Measurements from ENCODE around the gene TIAM1. TPM values are rescaled to one million over a fixed set of nuclear protein-coding genes. Genes with fewer than 3 reads are reported as not detected.

Gene TIAM1
- total and polyA plus RNA-seq, 2 donors = 25.8 to 30.5 TPM

DNA sequence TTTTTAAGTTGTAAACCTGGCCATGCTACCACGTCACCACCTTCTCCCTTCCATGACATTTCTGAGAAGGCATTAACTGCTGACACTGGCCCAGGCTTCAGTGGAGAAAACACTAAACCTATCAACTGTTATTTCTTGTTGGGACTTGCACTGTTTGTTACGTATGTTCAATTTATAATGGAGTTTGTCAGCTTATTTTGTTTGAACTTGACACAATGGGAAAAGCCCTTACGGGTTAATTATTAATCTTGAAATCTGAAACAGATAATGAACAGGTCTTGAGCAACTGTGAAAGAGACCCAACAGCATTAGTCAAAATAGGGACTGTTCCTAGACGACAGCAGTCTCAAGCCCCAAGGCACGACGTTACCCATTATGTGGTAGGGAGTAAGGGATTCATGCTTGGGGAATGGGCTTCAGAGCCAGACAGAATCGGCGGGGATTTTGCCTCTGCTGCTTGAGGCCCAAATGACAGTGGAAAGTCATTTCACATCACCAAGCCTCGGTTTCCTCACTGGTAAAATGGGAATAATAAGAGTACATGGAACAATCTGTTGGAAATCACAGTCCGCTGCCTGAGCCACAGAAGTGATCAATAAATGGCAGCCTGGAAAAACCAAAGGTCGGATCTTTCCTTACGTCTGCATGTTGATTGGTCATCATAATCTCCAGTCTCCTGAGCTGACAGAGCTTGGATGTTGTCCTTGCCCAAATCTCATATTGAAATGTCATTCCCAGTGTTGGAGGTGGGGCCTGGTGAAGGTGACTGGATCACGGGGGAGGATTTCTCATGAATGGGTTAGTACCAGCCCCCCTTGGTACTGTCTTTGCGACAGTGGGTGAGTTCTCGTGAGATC is 44.5 kb downstream of the TIAM1 start:
- Histone ChIP-seq H3K9me3 (ENCODE audit: control insufficient read depth in 2 of 2, insufficient read depth in 1 of 2, low read length in 1 of 2) (no peaks in the 10 kb centered on the region), H3K27me3 (ENCODE audit: control insufficient read depth in 2 of 2, insufficient read depth in 1 of 2, low read length in 1 of 2) (no peaks in the 10 kb centered on the region), H3K36me3 (ENCODE audit: control insufficient read depth in 2 of 2, insufficient read depth in 2 of 2, low read length in 1 of 2) (no peaks in the 10 kb centered on the region), H3K27ac (ENCODE audit: low read depth in 1 of 2, low read length in 1 of 2) (peak overlapping the region in 1 of 2 donors; percentile 19), H3K4me3 (ENCODE audit: low read length in 2 of 2) (no peak overlapping the region), H3K4me1 (ENCODE audit: control insufficient read depth in 2 of 2, insufficient read depth in 2 of 2, low read length in 2 of 2) (no peaks in the 10 kb centered on the region)
- DNase-seq (ENCODE audit: low read depth in 6 of 9, low spot score in 9 of 9) = no peak
- 96% methylated on average over 15 of the region's 15 CpGs for WGBS

DNA sequence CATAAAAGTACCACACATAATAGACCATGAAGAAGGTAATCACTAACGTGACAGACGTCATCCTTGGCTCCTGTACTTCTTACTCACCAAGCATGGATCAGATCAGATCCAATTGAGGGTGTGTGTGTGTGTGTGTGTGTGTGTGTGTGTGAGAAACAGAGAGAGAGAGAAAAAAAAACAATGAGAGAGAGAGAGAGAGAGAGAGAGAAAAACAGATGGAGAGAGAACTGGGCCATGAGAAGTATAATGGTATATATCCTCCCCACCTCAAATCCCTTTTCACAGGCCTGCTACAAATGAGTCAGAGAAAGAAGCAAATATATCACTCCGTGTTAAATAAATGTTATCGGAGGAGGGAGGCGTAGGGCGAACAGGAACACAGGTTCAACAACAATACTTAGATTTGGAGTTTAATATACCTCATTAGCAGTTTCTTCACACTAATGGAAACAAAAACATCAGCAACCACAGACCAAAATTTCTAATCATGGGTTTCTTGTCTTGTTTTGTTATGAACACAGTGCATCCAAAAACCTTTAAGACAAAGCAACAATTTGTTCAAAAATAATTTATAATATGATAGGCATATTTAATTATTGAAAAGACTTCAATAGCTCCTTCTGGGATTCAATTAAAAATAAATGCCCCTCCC is 45.3 kb downstream of the TIAM1 start:
- no peaks in the 10 kb centered on the region for H3K4me1 ChIP-seq (ENCODE audit: control insufficient read depth in 2 of 2, insufficient read depth in 2 of 2, low read length in 2 of 2)
- H3K27me3 ChIP-seq (ENCODE audit: control insufficient read depth in 2 of 2, insufficient read depth in 1 of 2, low read length in 1 of 2) = no peaks in the 10 kb centered on the region
- no peaks in the 10 kb centered on the region for H3K9me3 ChIP-seq (ENCODE audit: control insufficient read depth in 2 of 2, insufficient read depth in 1 of 2, low read length in 1 of 2)
- H3K27ac ChIP-seq (ENCODE audit: low read depth in 1 of 2, low read length in 1 of 2) = no peak overlapping the region
- H3K36me3 ChIP-seq (ENCODE audit: control insufficient read depth in 2 of 2, insufficient read depth in 2 of 2, low read length in 1 of 2) = peaks cover 0 to 2% of the 10 kb centered on the region in 2 donors
- no peak overlapping the region for H3K4me3 ChIP-seq (ENCODE audit: low read length in 2 of 2)
- 95% methylated on average over 6 of the region's 6 CpGs for WGBS
- no peak for DNase-seq (ENCODE audit: low read depth in 6 of 9, low spot score in 9 of 9)

DNA sequence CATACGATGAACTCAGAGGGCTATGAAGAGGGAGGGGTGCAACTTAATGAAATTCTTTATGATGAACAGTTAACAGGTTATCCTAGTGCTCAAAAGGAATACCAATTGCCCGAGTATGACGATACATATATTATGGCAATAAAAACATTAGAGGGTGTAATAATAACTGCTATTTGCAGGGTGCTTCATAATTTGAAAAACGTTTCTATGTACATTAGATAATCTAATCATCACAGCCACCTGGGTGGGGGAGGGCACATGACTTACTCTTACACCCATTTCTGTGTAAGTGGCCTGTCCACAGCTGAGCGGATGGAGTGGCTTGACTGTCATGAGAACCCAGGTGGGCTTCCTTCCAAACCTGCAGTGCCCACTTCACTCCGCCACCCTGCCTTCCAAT is 46.3 kb downstream of the TIAM1 start:
- WGBS = 96% methylated on average over 6 of the region's 6 CpGs
- no peak overlapping the region for H3K4me3 ChIP-seq (ENCODE audit: low read length in 2 of 2)

DNA sequence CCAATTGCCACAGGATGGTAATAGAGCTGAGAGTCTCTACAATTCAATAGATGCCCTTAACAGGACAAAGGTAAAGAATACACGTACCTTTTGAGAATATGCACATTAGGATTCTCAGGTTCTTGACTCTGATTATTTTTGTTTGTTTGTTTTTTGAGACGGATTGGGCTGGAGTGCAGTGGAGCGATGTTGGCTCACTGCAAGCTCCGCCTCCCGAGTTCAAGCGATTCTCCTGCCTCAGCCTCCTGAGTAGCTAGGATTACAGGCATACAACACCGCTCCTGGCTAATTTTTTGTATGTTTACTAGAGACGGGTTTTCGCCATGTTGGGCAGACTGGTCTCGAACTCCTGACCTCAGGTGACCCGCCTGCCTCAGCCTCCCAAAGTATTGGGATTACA is 48.4 kb downstream of the TIAM1 start:
- no peak overlapping the region for H3K4me3 ChIP-seq (ENCODE audit: low read length in 2 of 2)
- no peaks in the 10 kb centered on the region for H3K9me3 ChIP-seq (ENCODE audit: control insufficient read depth in 2 of 2, insufficient read depth in 1 of 2, low read length in 1 of 2)
- H3K27me3 ChIP-seq (ENCODE audit: control insufficient read depth in 2 of 2, insufficient read depth in 1 of 2, low read length in 1 of 2) = no peaks in the 10 kb centered on the region
- no peak overlapping the region for H3K27ac ChIP-seq (ENCODE audit: low read depth in 1 of 2, low read length in 1 of 2)
- H3K4me1 ChIP-seq (ENCODE audit: control insufficient read depth in 2 of 2, insufficient read depth in 2 of 2, low read length in 2 of 2) = no peaks in the 10 kb centered on the region
- H3K36me3 ChIP-seq (ENCODE audit: control insufficient read depth in 2 of 2, insufficient read depth in 2 of 2, low read length in 1 of 2) = peaks cover 0 to 2% of the 10 kb centered on the region in 2 donors
- WGBS = over 99% methylated on average over 11 of the region's 11 CpGs
- no peak for DNase-seq (ENCODE audit: low read depth in 6 of 9, low spot score in 9 of 9)

More for the DNA sequence above, 46.3 kb downstream of the TIAM1 start:
- Histone ChIP-seq H3K36me3 (ENCODE audit: control insufficient read depth in 2 of 2, insufficient read depth in 2 of 2, low read length in 1 of 2) (peaks cover 0 to 2% of the 10 kb centered on the region in 2 donors), H3K4me1 (ENCODE audit: control insufficient read depth in 2 of 2, insufficient read depth in 2 of 2, low read length in 2 of 2) (no peaks in the 10 kb centered on the region), H3K27ac (ENCODE audit: low read depth in 1 of 2, low read length in 1 of 2) (peak overlapping the region in 1 of 2 donors; percentile 18), H3K27me3 (ENCODE audit: control insufficient read depth in 2 of 2, insufficient read depth in 1 of 2, low read length in 1 of 2) (no peaks in the 10 kb centered on the region), H3K9me3 (ENCODE audit: control insufficient read depth in 2 of 2, insufficient read depth in 1 of 2, low read length in 1 of 2) (no peaks in the 10 kb centered on the region)
- no peak for DNase-seq (ENCODE audit: low read depth in 6 of 9, low spot score in 9 of 9)

DNA sequence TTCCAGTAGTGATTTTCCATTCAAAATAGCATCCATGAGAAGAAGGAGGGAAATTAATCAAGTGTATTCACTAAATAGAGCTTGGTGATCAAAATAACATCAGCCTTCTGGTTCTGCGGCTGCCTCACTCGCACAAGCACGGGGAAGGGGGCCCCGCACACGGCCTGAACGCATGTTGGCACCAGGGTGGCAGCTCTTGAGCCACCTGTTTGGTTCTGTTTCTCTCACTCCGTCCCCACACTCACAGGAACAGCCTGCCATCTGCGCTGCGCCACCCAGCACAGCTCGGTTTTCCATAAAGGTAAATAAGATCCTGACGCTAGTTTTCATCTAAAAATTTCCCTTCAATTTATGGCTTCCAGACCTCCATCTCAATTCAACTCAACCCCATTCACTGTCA is 49.4 kb downstream of the TIAM1 start:
- DNase-seq (ENCODE audit: low read depth in 6 of 9, low spot score in 9 of 9) = no peak
- H3K27ac ChIP-seq (ENCODE audit: low read depth in 1 of 2, low read length in 1 of 2) = no peak overlapping the region
- 98% methylated on average over 11 of the region's 11 CpGs for WGBS
- no peaks in the 10 kb centered on the region for H3K9me3 ChIP-seq (ENCODE audit: control insufficient read depth in 2 of 2, insufficient read depth in 1 of 2, low read length in 1 of 2)
- H3K4me3 ChIP-seq (ENCODE audit: low read length in 2 of 2) = no peak overlapping the region
- H3K4me1 ChIP-seq (ENCODE audit: control insufficient read depth in 2 of 2, insufficient read depth in 2 of 2, low read length in 2 of 2) = no peaks in the 10 kb centered on the region
- H3K36me3 ChIP-seq (ENCODE audit: control insufficient read depth in 2 of 2, insufficient read depth in 2 of 2, low read length in 1 of 2) = peaks cover 0 to 2% of the 10 kb centered on the region in 2 donors
- H3K27me3 ChIP-seq (ENCODE audit: control insufficient read depth in 2 of 2, insufficient read depth in 1 of 2, low read length in 1 of 2) = no peaks in the 10 kb centered on the region

DNA sequence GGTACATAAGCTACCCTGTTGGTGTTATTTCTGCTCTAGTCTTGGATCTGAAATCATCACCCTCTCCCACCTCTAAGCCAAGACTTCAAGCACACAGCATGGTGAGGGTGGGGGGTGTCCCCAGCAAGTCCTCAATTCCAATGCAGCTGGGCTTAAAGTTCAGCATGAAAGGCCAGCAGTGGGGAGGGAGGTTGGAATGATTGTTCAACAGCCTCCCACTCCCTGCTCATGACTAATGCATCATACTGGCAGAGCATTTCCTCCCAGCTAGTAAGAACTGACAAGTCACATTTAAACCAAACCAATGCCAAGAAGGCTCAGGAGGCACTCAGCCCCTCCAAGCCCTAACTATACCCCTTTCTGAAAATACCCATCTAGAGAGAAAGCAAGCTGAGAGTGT is 50.1 kb downstream of the TIAM1 start:
- Histone ChIP-seq H3K27ac (ENCODE audit: low read depth in 1 of 2, low read length in 1 of 2) (no peak overlapping the region), H3K4me3 (ENCODE audit: low read length in 2 of 2) (no peak overlapping the region), H3K27me3 (ENCODE audit: control insufficient read depth in 2 of 2, insufficient read depth in 1 of 2, low read length in 1 of 2) (no peaks in the 10 kb centered on the region), H3K9me3 (ENCODE audit: control insufficient read depth in 2 of 2, insufficient read depth in 1 of 2, low read length in 1 of 2) (no peaks in the 10 kb centered on the region), H3K36me3 (ENCODE audit: control insufficient read depth in 2 of 2, insufficient read depth in 2 of 2, low read length in 1 of 2) (peaks cover 0 to 2% of the 10 kb centered on the region in 2 donors), H3K4me1 (ENCODE audit: control insufficient read depth in 2 of 2, insufficient read depth in 2 of 2, low read length in 2 of 2) (no peaks in the 10 kb centered on the region)
- DNase-seq (ENCODE audit: low read depth in 6 of 9, low spot score in 9 of 9) = no peak

DNA sequence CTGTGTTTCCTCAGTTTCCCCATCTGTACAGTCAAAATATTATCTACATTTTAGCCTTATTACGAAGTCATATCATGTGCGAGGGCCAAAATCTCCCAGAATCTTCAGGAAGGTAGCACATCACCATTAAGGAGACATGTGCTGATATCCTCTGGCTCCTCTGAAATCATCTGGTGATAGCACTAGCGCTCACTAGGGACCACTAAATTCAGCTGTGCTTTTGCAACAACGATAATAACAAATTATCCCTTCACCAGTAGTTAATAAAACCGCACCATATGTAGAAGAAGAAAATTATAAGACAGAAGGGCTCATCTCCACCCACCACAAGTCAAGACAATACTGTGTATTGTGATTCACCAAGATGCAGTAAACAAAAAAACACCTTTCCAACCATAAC is 53.3 kb downstream of the TIAM1 start:
- Histone ChIP-seq H3K9me3 (ENCODE audit: control insufficient read depth in 2 of 2, insufficient read depth in 1 of 2, low read length in 1 of 2) (no peaks in the 10 kb centered on the region), H3K4me3 (ENCODE audit: low read length in 2 of 2) (no peak overlapping the region), H3K36me3 (ENCODE audit: control insufficient read depth in 2 of 2, insufficient read depth in 2 of 2, low read length in 1 of 2) (peaks cover 0 to 2% of the 10 kb centered on the region in 2 donors), H3K4me1 (ENCODE audit: control insufficient read depth in 2 of 2, insufficient read depth in 2 of 2, low read length in 2 of 2) (no peaks in the 10 kb centered on the region), H3K27me3 (ENCODE audit: control insufficient read depth in 2 of 2, insufficient read depth in 1 of 2, low read length in 1 of 2) (no peaks in the 10 kb centered on the region), H3K27ac (ENCODE audit: low read depth in 1 of 2, low read length in 1 of 2) (no peak overlapping the region)
- 97% methylated on average over 5 of the region's 5 CpGs for whole genome bisulfite sequencing
- no peak for DNase-seq (ENCODE audit: low read depth in 6 of 9, low spot score in 9 of 9)

DNA sequence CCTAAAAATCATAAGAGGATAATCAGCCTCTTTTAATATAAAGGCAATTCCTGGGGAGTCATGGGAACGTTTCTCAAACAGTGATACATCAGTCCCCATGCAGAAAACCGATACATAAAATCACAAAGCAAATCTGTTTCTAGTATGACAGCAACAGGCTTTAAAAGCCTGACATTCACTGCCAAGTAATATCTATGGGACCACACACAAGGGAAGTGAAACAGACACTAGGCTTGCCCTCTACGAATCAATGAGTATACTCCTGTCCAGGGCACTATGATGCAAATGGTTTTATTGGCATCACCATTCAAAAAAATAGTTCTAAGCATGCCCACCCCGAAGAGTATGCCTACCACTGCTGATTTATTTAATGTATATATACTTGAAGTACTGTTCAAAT is 54.4 kb downstream of the TIAM1 start:
- Histone ChIP-seq H3K4me3 (ENCODE audit: low read length in 2 of 2) (no peak overlapping the region), H3K4me1 (ENCODE audit: control insufficient read depth in 2 of 2, insufficient read depth in 2 of 2, low read length in 2 of 2) (no peaks in the 10 kb centered on the region), H3K27ac (ENCODE audit: low read depth in 1 of 2, low read length in 1 of 2) (no peak overlapping the region), H3K27me3 (ENCODE audit: control insufficient read depth in 2 of 2, insufficient read depth in 1 of 2, low read length in 1 of 2) (no peaks in the 10 kb centered on the region), H3K36me3 (ENCODE audit: control insufficient read depth in 2 of 2, insufficient read depth in 2 of 2, low read length in 1 of 2) (peaks cover 0 to 2% of the 10 kb centered on the region in 2 donors), H3K9me3 (ENCODE audit: control insufficient read depth in 2 of 2, insufficient read depth in 1 of 2, low read length in 1 of 2) (no peaks in the 10 kb centered on the region)
- 94% methylated on average over 4 of the region's 4 CpGs for WGBS
- DNase-seq (ENCODE audit: low read depth in 6 of 9, low spot score in 9 of 9) = no peak

DNA sequence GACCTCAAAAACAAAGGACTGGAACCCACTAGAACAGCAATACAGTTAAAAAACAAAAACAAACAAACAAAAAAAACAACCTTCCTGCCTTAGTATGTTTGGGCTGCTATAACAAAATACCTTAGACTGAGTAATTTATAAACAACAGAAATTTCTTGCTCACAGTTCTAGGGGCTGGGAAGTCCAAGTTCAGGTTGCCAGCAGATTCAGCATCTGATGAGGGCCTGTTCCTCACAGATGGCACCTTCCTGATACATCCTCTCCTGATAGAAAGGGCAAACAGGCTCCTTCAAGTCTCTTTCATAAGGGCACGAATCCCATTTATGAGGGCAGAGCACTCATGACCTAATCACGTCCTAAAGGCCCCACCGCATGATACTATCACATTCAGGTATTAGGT is 55.9 kb downstream of the TIAM1 start:
- no peak overlapping the region for H3K4me3 ChIP-seq (ENCODE audit: low read length in 2 of 2)
- 96% methylated on average over 3 of the region's 3 CpGs for WGBS
- no peak overlapping the region for H3K27ac ChIP-seq (ENCODE audit: low read depth in 1 of 2, low read length in 1 of 2)
- H3K27me3 ChIP-seq (ENCODE audit: control insufficient read depth in 2 of 2, insufficient read depth in 1 of 2, low read length in 1 of 2) = no peaks in the 10 kb centered on the region
- H3K4me1 ChIP-seq (ENCODE audit: control insufficient read depth in 2 of 2, insufficient read depth in 2 of 2, low read length in 2 of 2) = peaks cover 1 to 2% of the 10 kb centered on the region in 2 donors
- no peaks in the 10 kb centered on the region for H3K36me3 ChIP-seq (ENCODE audit: control insufficient read depth in 2 of 2, insufficient read depth in 2 of 2, low read length in 1 of 2)
- H3K9me3 ChIP-seq (ENCODE audit: control insufficient read depth in 2 of 2, insufficient read depth in 1 of 2, low read length in 1 of 2) = no peaks in the 10 kb centered on the region
- no peak for DNase-seq (ENCODE audit: low read depth in 6 of 9, low spot score in 9 of 9)

Measured in thymus (tissue), 11 donors.